ENCODE results near the gene PREX1.

PREX1 gene

GRCh38 chr20:48704761-48705160 lies 123.0 kb downstream of the PREX1 start:
- Histone ChIP-seq H3K9me3 (ENCODE audit: insufficient read depth, low read depth, low read length) (no peaks in the 10 kb centered on the region), H3K4me1 (ENCODE audit: insufficient read depth, low read length) (no peaks in the 10 kb centered on the region), H3K9ac (ENCODE audit: low read depth, low read length) (no peak overlapping the region), H3K36me3 (ENCODE audit: insufficient read depth, low read depth, low read length) (no peaks in the 10 kb centered on the region), H3K27me3 (ENCODE audit: insufficient read depth, low read length) (no peaks in the 10 kb centered on the region), H3K4me3 (ENCODE audit: low read length) (no peak overlapping the region), H3K27ac (ENCODE audit: low read length) (no peak overlapping the region)

DNA sequence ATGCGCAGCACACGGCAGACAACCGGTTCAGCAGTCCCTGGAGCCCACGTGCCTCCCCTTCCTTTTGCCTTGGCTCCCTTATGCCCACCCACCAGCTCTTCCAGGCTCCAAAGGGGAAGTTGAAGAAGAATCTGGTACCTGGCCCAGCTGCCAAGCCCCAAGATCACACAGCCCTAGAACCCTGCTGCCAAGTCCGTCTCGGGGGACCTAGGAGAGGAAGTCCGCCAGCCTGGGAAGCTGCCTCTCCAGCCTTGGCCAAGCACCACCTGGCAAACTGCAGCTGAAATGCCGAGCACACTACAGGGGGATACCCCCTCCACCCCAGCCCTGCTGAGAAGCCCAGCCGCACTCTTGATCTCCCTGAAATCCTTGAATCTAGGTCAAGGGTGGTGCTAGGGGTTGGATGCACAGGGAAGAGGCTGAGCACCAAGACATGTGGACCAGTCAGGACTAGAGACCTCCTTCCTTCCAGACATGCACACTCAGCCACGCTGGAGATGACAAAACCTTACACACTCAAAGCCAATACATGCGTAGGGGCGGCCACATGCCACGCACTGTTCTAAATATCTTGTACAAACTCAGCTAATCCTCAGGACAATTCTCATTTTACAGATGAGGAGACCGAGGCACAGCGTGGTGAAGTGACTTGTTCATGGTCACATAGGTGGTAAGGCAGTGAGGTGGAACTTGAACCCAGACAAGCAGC lies 124.1 kb downstream of the PREX1 start:
- Histone ChIP-seq H3K9me3 (ENCODE audit: insufficient read depth, low read depth, low read length) (no peaks in the 10 kb centered on the region), H3K4me1 (ENCODE audit: insufficient read depth, low read length) (no peaks in the 10 kb centered on the region), H3K27ac (ENCODE audit: low read length) (no peak overlapping the region), H3K4me3 (ENCODE audit: low read length) (no peak overlapping the region), H3K36me3 (ENCODE audit: insufficient read depth, low read depth, low read length) (no peaks in the 10 kb centered on the region), H3K27me3 (ENCODE audit: insufficient read depth, low read length) (no peaks in the 10 kb centered on the region), H3K9ac (ENCODE audit: low read depth, low read length) (no peak overlapping the region)

DNA sequence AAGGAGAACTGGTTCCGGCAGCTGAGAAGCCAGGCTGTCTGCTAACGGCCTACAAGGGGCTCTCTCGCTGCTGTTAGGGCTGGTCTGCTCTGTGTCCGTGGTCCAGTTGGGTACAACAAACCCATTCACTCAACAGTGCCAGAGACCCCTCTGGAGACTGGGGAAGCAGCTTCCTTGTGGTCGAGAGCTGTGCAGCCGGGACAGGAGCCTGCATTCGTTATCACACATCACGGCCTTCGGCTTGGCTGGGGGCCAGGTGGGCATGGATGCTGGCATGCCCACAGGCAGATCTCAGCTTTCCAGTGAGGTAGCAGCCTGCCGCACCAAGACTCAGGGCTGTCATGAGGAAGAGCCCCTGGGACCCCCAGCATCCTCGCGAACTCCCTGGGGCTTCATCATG lies 124.7 kb downstream of the PREX1 start:
- Histone ChIP-seq H3K9me3 (ENCODE audit: insufficient read depth, low read depth, low read length) (no peaks in the 10 kb centered on the region), H3K4me3 (ENCODE audit: low read length) (no peak overlapping the region), H3K27me3 (ENCODE audit: insufficient read depth, low read length) (no peaks in the 10 kb centered on the region), H3K27ac (ENCODE audit: low read length) (no peak overlapping the region), H3K36me3 (ENCODE audit: insufficient read depth, low read depth, low read length) (no peaks in the 10 kb centered on the region), H3K9ac (ENCODE audit: low read depth, low read length) (no peak overlapping the region), H3K4me1 (ENCODE audit: insufficient read depth, low read length) (no peaks in the 10 kb centered on the region)

GRCh38 chr20:48702455-48702913 lies 125.3 kb downstream of the PREX1 start:
- no peaks in the 10 kb centered on the region for H3K9me3 ChIP-seq (ENCODE audit: insufficient read depth, low read depth, low read length)
- no peak overlapping the region for H3K9ac ChIP-seq (ENCODE audit: low read depth, low read length)
- H3K4me3 ChIP-seq (ENCODE audit: low read length) = no peak overlapping the region
- no peaks in the 10 kb centered on the region for H3K27me3 ChIP-seq (ENCODE audit: insufficient read depth, low read length)
- no peaks in the 10 kb centered on the region for H3K36me3 ChIP-seq (ENCODE audit: insufficient read depth, low read depth, low read length)
- H3K27ac ChIP-seq (ENCODE audit: low read length) = no peak overlapping the region
- no peaks in the 10 kb centered on the region for H3K4me1 ChIP-seq (ENCODE audit: insufficient read depth, low read length)

GRCh38 chr20:48701702-48702101 lies 126.1 kb downstream of the PREX1 start:
- Histone ChIP-seq H3K9me3 (ENCODE audit: insufficient read depth, low read depth, low read length) (no peaks in the 10 kb centered on the region), H3K9ac (ENCODE audit: low read depth, low read length) (no peak overlapping the region), H3K36me3 (ENCODE audit: insufficient read depth, low read depth, low read length) (no peaks in the 10 kb centered on the region), H3K27ac (ENCODE audit: low read length) (no peak overlapping the region), H3K4me3 (ENCODE audit: low read length) (no peak overlapping the region), H3K4me1 (ENCODE audit: insufficient read depth, low read length) (no peaks in the 10 kb centered on the region), H3K27me3 (ENCODE audit: insufficient read depth, low read length) (no peaks in the 10 kb centered on the region)

DNA sequence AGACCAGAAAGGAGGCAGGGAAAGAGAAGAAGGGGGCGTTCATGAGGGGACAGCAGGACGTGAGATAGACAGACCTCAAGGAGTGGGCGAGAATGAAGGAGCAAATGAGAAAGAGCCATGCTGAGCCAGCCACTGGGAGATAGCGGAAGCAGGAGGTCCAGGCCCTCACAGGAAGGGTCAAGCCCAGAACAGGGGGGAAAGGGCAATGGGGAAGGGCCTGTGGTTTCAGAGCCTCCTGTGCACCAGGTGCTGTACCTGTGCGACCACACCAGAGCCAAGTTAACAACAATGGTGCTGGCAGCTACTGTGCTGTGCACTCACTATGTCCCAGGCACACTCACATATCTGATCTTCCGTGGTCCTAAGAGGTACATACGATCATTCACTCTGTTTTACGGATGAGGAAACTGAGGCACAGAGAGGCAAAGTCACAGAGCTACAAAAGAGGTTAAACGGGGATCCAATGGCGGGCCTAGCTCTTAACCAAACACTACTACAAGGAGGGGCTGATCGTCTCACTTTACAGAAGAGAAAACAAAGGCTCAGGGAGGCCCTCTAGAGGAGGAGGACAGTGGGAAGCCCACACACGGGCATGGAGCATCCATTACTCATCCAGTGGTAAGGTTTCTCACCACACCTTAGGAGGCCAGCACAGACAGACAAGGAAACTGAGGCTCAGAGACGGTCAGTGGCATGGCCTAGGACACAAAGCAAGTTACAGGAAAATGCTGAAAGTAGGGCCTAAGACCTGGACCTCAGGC lies 129.1 kb downstream of the PREX1 start:
- H3K27ac ChIP-seq (ENCODE audit: low read length) = no peak overlapping the region
- no peaks in the 10 kb centered on the region for H3K36me3 ChIP-seq (ENCODE audit: insufficient read depth, low read depth, low read length)

GRCh38 chr20:48697845-48698491 lies 129.8 kb downstream of the PREX1 start:
- no peaks in the 10 kb centered on the region for H3K4me1 ChIP-seq (ENCODE audit: insufficient read depth, low read length)
- no peak overlapping the region for H3K27ac ChIP-seq (ENCODE audit: low read length)
- no peaks in the 10 kb centered on the region for H3K27me3 ChIP-seq (ENCODE audit: insufficient read depth, low read length)
- H3K4me3 ChIP-seq (ENCODE audit: low read length) = no peak overlapping the region
- H3K9ac ChIP-seq (ENCODE audit: low read depth, low read length) = no peak overlapping the region
- no peaks in the 10 kb centered on the region for H3K9me3 ChIP-seq (ENCODE audit: insufficient read depth, low read depth, low read length)
- no peaks in the 10 kb centered on the region for H3K36me3 ChIP-seq (ENCODE audit: insufficient read depth, low read depth, low read length)

More for the DNA sequence above, 129.1 kb downstream of the PREX1 start:
- Histone ChIP-seq H3K4me1 (ENCODE audit: insufficient read depth, low read length) (no peaks in the 10 kb centered on the region), H3K27me3 (ENCODE audit: insufficient read depth, low read length) (no peaks in the 10 kb centered on the region), H3K9ac (ENCODE audit: low read depth, low read length) (no peak overlapping the region), H3K4me3 (ENCODE audit: low read length) (no peak overlapping the region), H3K9me3 (ENCODE audit: insufficient read depth, low read depth, low read length) (no peaks in the 10 kb centered on the region)

DNA sequence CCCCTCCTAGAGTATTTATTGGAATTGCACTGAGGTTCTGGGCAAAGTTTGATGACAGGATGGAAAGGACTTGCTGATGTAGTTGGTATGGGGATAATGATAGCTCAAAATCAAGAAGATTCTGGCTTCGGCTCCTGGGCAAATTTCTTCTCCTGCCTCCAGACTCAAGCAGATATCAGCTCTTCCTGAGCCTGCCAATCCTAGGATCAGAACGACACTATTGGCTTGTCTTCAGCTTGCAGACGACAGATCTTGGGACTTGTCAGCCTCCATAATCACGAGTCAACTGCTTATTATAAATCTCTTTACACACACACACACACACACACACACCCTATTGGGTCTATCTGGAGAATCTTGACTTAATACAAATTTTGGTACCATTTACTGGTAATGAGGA lies 131.1 kb downstream of the PREX1 start:
- Histone ChIP-seq H3K27ac (ENCODE audit: low read length) (no peak overlapping the region), H3K36me3 (ENCODE audit: insufficient read depth, low read depth, low read length) (no peaks in the 10 kb centered on the region), H3K4me1 (ENCODE audit: insufficient read depth, low read length) (no peaks in the 10 kb centered on the region), H3K4me3 (ENCODE audit: low read length) (no peak overlapping the region), H3K9ac (ENCODE audit: low read depth, low read length) (no peak overlapping the region), H3K9me3 (ENCODE audit: insufficient read depth, low read depth, low read length) (no peaks in the 10 kb centered on the region), H3K27me3 (ENCODE audit: insufficient read depth, low read length) (no peaks in the 10 kb centered on the region)

DNA sequence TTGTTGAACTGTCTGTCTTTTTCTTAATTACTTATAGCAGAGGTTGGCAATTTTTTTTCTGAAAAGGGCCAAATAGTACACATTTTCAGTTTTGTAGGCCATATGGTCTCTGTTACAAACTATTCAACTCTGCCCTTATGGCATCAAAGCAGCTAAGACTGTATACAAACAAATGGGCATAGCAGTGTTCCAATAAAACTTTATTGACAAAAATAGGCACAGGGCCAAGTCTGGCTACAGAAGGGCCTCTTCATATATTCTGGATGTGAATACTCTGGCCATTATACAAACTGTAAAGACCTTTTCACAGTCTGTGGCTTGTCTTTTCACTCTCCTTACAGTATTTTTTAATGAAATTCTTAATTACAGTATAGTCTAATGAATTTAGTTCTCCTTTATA lies 132.1 kb downstream of the PREX1 start:
- Histone ChIP-seq H3K9me3 (ENCODE audit: insufficient read depth, low read depth, low read length) (no peaks in the 10 kb centered on the region), H3K4me3 (ENCODE audit: low read length) (no peak overlapping the region), H3K9ac (ENCODE audit: low read depth, low read length) (no peak overlapping the region), H3K4me1 (ENCODE audit: insufficient read depth, low read length) (no peaks in the 10 kb centered on the region), H3K27me3 (ENCODE audit: insufficient read depth, low read length) (no peaks in the 10 kb centered on the region), H3K27ac (ENCODE audit: low read length) (no peak overlapping the region), H3K36me3 (ENCODE audit: insufficient read depth, low read depth, low read length) (no peaks in the 10 kb centered on the region)

- H3K9me3 ChIP-seq (ENCODE audit: insufficient read depth, low read depth, low read length) = no peaks in the 10 kb centered on the region
- no peak overlapping the region for H3K9ac ChIP-seq (ENCODE audit: low read depth, low read length)
- H3K27me3 ChIP-seq (ENCODE audit: insufficient read depth, low read length) = no peaks in the 10 kb centered on the region
- H3K27ac ChIP-seq (ENCODE audit: low read length) = no peak overlapping the region
- H3K4me3 ChIP-seq (ENCODE audit: low read length) = no peak overlapping the region
- no peaks in the 10 kb centered on the region for H3K4me1 ChIP-seq (ENCODE audit: insufficient read depth, low read length)
- H3K36me3 ChIP-seq (ENCODE audit: insufficient read depth, low read depth, low read length) = no peaks in the 10 kb centered on the region
Measured at GRCh38 chr20:48695255-48695654, 132.5 kb downstream of the PREX1 start.

GRCh38 chr20:48694381-48694865 lies 133.4 kb downstream of the PREX1 start:
- H3K27me3 ChIP-seq (ENCODE audit: insufficient read depth, low read length) = no peaks in the 10 kb centered on the region
- H3K9ac ChIP-seq (ENCODE audit: low read depth, low read length) = no peak overlapping the region
- no peaks in the 10 kb centered on the region for H3K4me1 ChIP-seq (ENCODE audit: insufficient read depth, low read length)
- H3K36me3 ChIP-seq (ENCODE audit: insufficient read depth, low read depth, low read length) = no peaks in the 10 kb centered on the region
- H3K4me3 ChIP-seq (ENCODE audit: low read length) = no peak overlapping the region
- H3K9me3 ChIP-seq (ENCODE audit: insufficient read depth, low read depth, low read length) = no peaks in the 10 kb centered on the region
- no peak overlapping the region for H3K27ac ChIP-seq (ENCODE audit: low read length)
